Measurements from ENCODE around the gene BMP6. TPM values are rescaled to one million over a fixed set of nuclear protein-coding genes. Genes with fewer than 3 reads are reported as not detected.

The BMP6 gene
- total RNA-seq, 1 experiment from 2014 or later, result 0.15 TPM

DNA sequence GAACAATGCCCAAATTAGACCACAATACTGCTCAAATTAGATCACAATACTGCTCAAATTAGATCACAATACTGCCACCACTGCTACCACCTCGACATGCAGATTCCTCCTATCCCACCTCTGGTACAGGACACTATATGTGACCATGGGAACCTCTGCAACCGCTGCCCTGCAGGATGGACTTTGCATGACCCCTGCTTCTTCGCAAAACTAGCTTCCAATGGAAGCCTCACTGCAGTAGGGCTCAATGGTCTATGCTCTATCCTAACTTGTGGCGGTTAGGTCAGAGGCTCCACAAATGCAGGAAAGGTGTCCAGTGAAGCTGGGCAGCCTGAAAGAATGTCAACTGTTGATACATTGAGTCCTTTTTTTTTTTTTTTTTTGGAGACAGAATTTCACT lies 192.5 kb downstream of the BMP6 start:
- H3K9me2 ChIP-seq (replicated peaks; ENCODE audit: low read length), result no peaks in the 10 kb centered on the region
- DNase-seq (no peak), ATAC-seq (no peak)
- H3F3A ChIP-seq (ENCODE audit: low read length, unreplicated experiment), result no peaks in the 10 kb centered on the region
- H3K27ac ChIP-seq (ENCODE audit: low read length), result no peak overlapping the region
- intact Hi-C loops (cut with micrococcal nuclease), result no loop called here
- H3K36me3 ChIP-seq (ENCODE audit: low read depth, low read length), result no peaks in the 10 kb centered on the region
- no peak overlapping the region for H3K4me3 ChIP-seq (ENCODE audit: low read length)
- POLR2A ChIA-PET (ENCODE audit: unreplicated experiment), result no interaction called here
- H2AFZ ChIP-seq (ENCODE audit: low read length), result no peak overlapping the region
- H3K4me1 ChIP-seq (ENCODE audit: insufficient read depth, low read length), result peaks cover 20% of the 10 kb centered on the region
- no peaks in the 10 kb centered on the region for H3K9me3 ChIP-seq (ENCODE audit: low read length)
- TF ChIP-seq, protein P1, sequence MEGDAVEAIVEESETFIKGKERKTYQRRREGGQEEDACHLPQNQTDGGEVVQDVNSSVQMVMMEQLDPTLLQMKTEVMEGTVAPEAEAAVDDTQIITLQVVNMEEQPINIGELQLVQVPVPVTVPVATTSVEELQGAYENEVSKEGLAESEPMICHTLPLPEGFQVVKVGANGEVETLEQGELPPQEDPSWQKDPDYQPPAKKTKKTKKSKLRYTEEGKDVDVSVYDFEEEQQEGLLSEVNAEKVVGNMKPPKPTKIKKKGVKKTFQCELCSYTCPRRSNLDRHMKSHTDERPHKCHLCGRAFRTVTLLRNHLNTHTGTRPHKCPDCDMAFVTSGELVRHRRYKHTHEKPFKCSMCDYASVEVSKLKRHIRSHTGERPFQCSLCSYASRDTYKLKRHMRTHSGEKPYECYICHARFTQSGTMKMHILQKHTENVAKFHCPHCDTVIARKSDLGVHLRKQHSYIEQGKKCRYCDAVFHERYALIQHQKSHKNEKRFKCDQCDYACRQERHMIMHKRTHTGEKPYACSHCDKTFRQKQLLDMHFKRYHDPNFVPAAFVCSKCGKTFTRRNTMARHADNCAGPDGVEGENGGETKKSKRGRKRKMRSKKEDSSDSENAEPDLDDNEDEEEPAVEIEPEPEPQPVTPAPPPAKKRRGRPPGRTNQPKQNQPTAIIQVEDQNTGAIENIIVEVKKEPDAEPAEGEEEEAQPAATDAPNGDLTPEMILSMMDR (conservative IDR thresholded peaks at IDR 0.05; ENCODE audit: low read depth, low read length), result no peak
- no peak for TF ChIP-seq EZH2 (IDR thresholded peaks at IDR 0.05; ENCODE audit: low read length, unreplicated experiment)
- no peak for TF ChIP-seq EZH2phosphoT487 (IDR thresholded peaks at IDR 0.05; ENCODE audit: borderline replicate concordance, low read length)
- H3K4me2 ChIP-seq (ENCODE audit: low read length), result no peak overlapping the region
- CTCF ChIA-PET, result no interaction called here
- H3K9ac ChIP-seq (ENCODE audit: low read length), result no peak overlapping the region
- H3K27me3 ChIP-seq (ENCODE audit: low read length), result no peaks in the 10 kb centered on the region
- H3K79me2 ChIP-seq (ENCODE audit: low read length), result no peaks in the 10 kb centered on the region
- no TSS peak for BruUV-seq (replicated peaks)
- H4K20me1 ChIP-seq (ENCODE audit: low read length), result no peaks in the 10 kb centered on the region

DNA sequence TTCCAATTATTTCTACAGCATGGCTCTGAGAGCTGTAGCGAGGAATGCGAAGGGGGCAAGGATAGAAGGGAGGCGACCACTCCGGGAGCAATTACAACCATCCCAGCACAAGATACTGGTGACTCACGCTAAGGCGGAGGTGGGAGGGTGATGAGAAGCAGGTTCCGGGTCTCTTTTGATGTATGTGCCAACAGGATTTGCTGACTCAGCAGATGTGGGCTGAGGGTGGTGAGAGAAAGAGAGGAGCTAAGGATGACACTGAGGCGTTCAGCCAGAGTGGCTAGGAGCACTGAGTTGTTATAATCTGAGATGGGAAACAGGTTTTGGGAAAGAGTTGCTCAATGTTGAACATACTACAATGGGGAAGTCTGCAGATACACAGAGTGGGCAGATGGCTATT lies 194.0 kb downstream of the BMP6 start:
- no peaks in the 10 kb centered on the region for H3K9me2 ChIP-seq (replicated peaks; ENCODE audit: low read length)
- TF ChIP-seq EZH2 (IDR thresholded peaks at IDR 0.05; ENCODE audit: low read length, unreplicated experiment), result no peak
- TF ChIP-seq, protein P1 (conservative IDR thresholded peaks at IDR 0.05; ENCODE audit: low read depth, low read length), result no peak
- no peak for TF ChIP-seq EZH2phosphoT487 (IDR thresholded peaks at IDR 0.05; ENCODE audit: borderline replicate concordance, low read length)
- CTCF ChIA-PET, result interaction anchor here (0.6 kb wide), 1 partner anchor 63 kb away, joined by 3 read pairs; no protein-coding TSS in a partner anchor
- H3K27ac ChIP-seq (ENCODE audit: low read length), result peak overlapping the region; percentile 40
- POLR2A ChIA-PET (ENCODE audit: unreplicated experiment), result no interaction called here
- no peaks in the 10 kb centered on the region for H4K20me1 ChIP-seq (ENCODE audit: low read length)
- H3K9me3 ChIP-seq (ENCODE audit: low read length), result no peaks in the 10 kb centered on the region
- H3K4me1 ChIP-seq (ENCODE audit: insufficient read depth, low read length), result peaks cover 20% of the 10 kb centered on the region
- peak; percentile 50 for ATAC-seq
- H3K36me3 ChIP-seq (ENCODE audit: low read depth, low read length), result no peaks in the 10 kb centered on the region
- no peaks in the 10 kb centered on the region for H3K27me3 ChIP-seq (ENCODE audit: low read length)
- peak overlapping the region; percentile 64 for H3K4me2 ChIP-seq (ENCODE audit: low read length)
- BruUV-seq (replicated peaks), result no TSS peak
- H3F3A ChIP-seq (ENCODE audit: low read length, unreplicated experiment), result no peaks in the 10 kb centered on the region
- no peak overlapping the region for H2AFZ ChIP-seq (ENCODE audit: low read length)
- no peak overlapping the region for H3K9ac ChIP-seq (ENCODE audit: low read length)
- no peak overlapping the region for H3K4me3 ChIP-seq (ENCODE audit: low read length)
- intact Hi-C loops (cut with micrococcal nuclease), result no loop called here
- peak; percentile 89 for DNase-seq
- H3K79me2 ChIP-seq (ENCODE audit: low read length), result no peaks in the 10 kb centered on the region

DNA sequence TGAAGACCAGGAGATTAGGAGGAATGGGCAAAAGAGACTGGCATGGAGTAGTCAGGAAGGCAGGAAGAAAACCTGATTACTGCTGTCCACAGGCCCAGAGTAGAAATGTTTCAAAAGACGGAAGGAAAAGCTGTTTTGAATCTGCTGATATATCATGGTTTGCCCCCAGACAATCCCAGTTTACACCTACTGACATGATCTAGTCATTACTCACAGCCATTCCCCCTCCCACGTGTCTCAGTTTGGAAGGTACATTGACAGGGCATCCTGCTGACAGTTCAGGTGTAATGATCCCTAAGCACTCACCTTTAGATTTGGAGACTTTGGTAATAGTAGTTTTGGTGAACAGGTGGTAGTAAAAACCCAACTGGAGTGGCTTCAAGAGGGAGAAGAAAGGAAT lies 194.5 kb downstream of the BMP6 start:
- peaks cover 20% of the 10 kb centered on the region for H3K4me1 ChIP-seq (ENCODE audit: insufficient read depth, low read length)
- no peaks in the 10 kb centered on the region for H4K20me1 ChIP-seq (ENCODE audit: low read length)
- no peaks in the 10 kb centered on the region for H3K27me3 ChIP-seq (ENCODE audit: low read length)
- no peak overlapping the region for H3K4me3 ChIP-seq (ENCODE audit: low read length)
- no peaks in the 10 kb centered on the region for H3K9me2 ChIP-seq (replicated peaks; ENCODE audit: low read length)
- DNase-seq (peak; percentile 74), ATAC-seq (peak; percentile 48)
- H3K79me2 ChIP-seq (ENCODE audit: low read length), result no peaks in the 10 kb centered on the region
- ChIA-PET CTCF (no interaction called here), POLR2A (ENCODE audit: unreplicated experiment) (no interaction called here)
- peak overlapping the region; percentile 40 for H3K27ac ChIP-seq (ENCODE audit: low read length)
- BruUV-seq (replicated peaks), result no TSS peak
- no peaks in the 10 kb centered on the region for H3K9me3 ChIP-seq (ENCODE audit: low read length)
- no peak overlapping the region for H3K9ac ChIP-seq (ENCODE audit: low read length)
- H3F3A ChIP-seq (ENCODE audit: low read length, unreplicated experiment), result no peaks in the 10 kb centered on the region
- TF ChIP-seq EZH2phosphoT487 (IDR thresholded peaks at IDR 0.05; ENCODE audit: borderline replicate concordance, low read length) (no peak), EZH2 (IDR thresholded peaks at IDR 0.05; ENCODE audit: low read length, unreplicated experiment) (no peak)
- TF ChIP-seq, protein P1 (conservative IDR thresholded peaks at IDR 0.05; ENCODE audit: low read depth, low read length), result no peak
- H2AFZ ChIP-seq (ENCODE audit: low read length), result no peak overlapping the region
- no peaks in the 10 kb centered on the region for H3K36me3 ChIP-seq (ENCODE audit: low read depth, low read length)
- peak overlapping the region; percentile 64 for H3K4me2 ChIP-seq (ENCODE audit: low read length)
- intact Hi-C loops (cut with micrococcal nuclease), result no loop called here

Measured in PC-3 (cell line).